ENCODE data around the gene ORM1. TPM values are rescaled to one million over a fixed set of nuclear protein-coding genes. Genes with fewer than 3 reads are reported as not detected.
A peak's percentile ranks its signal among the peaks of the same experiment; 100 is the strongest.

Gene ORM1
- total RNA-seq, 3 donors from 2014 or later, result 8.3 TPM; not detected in 2

- no peak for DNase-seq (ENCODE audit: low spot score in 2 of 2)
- Histone ChIP-seq H3K4me3 (no peak overlapping the region), H3K27me3 (no peaks in the 10 kb centered on the region), H3K27ac (no peak overlapping the region), H3K9me3 (no peaks in the 10 kb centered on the region), H3K4me1 (no peaks in the 10 kb centered on the region), H3K36me3 (no peaks in the 10 kb centered on the region)
- TF ChIP-seq CTCF (IDR thresholded peaks at IDR 0.05) (no peak), POLR2A (IDR thresholded peaks at IDR 0.05) (no peak), POLR2AphosphoS5 (IDR thresholded peaks at IDR 0.05) (no peak)
- intact Hi-C loops (cut with DNase I; ENCODE audit: low total_unique reads), result no loop called here
Measured at GRCh38 chr9:114302727-114303126, 20.2 kb upstream of the ORM1 start.

- no peak for DNase-seq (ENCODE audit: low spot score in 2 of 2)
- Histone ChIP-seq H3K4me3 (no peak overlapping the region), H3K9me3 (no peaks in the 10 kb centered on the region), H3K27me3 (no peaks in the 10 kb centered on the region), H3K4me1 (no peaks in the 10 kb centered on the region), H3K36me3 (no peaks in the 10 kb centered on the region), H3K27ac (no peak overlapping the region)
- intact Hi-C loops (cut with DNase I; ENCODE audit: low total_unique reads), result no loop called here
- TF ChIP-seq CTCF (IDR thresholded peaks at IDR 0.05) (no peak), POLR2A (IDR thresholded peaks at IDR 0.05) (no peak), POLR2AphosphoS5 (IDR thresholded peaks at IDR 0.05) (no peak)
Measured at GRCh38 chr9:114303571-114303970, 19.3 kb upstream of the ORM1 start.

DNA sequence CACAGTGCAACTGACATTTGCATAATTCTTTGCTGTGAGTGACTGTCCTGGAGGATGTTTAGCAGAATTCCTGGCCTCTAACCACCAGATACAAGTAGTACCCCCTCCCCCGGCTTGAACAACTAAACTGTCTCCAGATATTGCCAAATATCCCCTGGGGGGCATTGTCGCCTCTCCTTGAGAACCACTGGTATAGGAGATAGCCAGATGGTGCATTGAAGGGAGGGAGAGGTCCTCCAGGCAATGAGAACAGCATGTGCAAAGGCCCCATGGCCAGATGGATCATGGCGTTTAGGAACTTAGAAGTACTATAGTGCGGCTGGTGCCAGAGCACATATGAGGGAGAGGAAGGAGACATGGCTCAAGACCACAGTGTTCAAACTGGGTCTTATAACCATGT is 18.9 kb upstream of the ORM1 start:
- Histone ChIP-seq H3K9me3 (no peaks in the 10 kb centered on the region), H3K36me3 (no peaks in the 10 kb centered on the region), H3K27me3 (no peaks in the 10 kb centered on the region), H3K4me1 (no peaks in the 10 kb centered on the region), H3K4me3 (no peak overlapping the region), H3K27ac (no peak overlapping the region)
- TF ChIP-seq CTCF (IDR thresholded peaks at IDR 0.05) (no peak), POLR2A (IDR thresholded peaks at IDR 0.05) (no peak), POLR2AphosphoS5 (IDR thresholded peaks at IDR 0.05) (no peak)
- intact Hi-C loops (cut with DNase I; ENCODE audit: low total_unique reads), result no loop called here
- DNase-seq (ENCODE audit: low spot score in 2 of 2), result peak in 1 of 2 donors; percentile 27

DNA sequence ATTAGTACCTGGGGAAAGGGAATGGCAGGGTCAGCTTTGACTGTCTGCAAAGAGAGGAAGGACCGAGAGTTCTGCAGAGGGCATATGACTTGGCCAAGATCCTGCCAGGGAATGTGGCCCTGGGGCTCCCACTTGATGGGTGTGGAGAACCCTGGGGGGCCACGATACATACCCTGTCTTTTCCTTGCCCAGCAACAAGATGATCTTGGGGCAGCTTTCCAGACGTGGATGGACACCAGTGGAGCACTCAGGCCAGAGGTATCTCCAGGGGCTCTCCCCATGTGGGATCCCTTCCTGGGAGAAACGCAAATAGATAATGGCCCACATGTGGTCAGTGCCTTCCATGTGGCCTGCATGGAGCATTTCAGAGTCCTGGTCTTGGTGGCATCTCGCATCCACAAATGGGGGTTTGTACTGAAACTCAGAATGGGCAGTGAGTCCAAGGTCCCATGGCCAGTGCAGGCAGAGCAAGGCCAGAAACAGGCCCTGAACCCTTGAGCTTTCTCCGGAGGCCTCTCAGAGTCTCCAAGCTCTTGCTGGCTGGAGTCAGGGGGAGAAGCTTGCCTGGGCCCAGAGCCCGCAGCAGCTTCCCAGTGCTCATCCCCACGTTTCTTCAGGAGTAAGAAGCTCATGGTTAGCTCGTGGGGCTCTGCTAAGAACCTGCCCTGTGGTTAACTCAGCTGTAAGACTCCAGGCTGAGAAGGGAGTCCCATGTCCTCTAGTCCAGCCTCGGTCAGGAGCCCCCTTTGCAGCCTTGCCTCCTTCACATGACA is 18.3 kb upstream of the ORM1 start:
- Histone ChIP-seq H3K9me3 (no peaks in the 10 kb centered on the region), H3K4me1 (no peaks in the 10 kb centered on the region), H3K4me3 (no peak overlapping the region), H3K36me3 (no peaks in the 10 kb centered on the region), H3K27ac (no peak overlapping the region), H3K27me3 (no peaks in the 10 kb centered on the region)
- TF ChIP-seq CTCF (IDR thresholded peaks at IDR 0.05) (no peak), POLR2A (IDR thresholded peaks at IDR 0.05) (no peak), POLR2AphosphoS5 (IDR thresholded peaks at IDR 0.05) (no peak)
- intact Hi-C loops (cut with DNase I; ENCODE audit: low total_unique reads), result no loop called here
- peak in 1 of 2 donors; percentile 27 for DNase-seq (ENCODE audit: low spot score in 2 of 2)

DNA sequence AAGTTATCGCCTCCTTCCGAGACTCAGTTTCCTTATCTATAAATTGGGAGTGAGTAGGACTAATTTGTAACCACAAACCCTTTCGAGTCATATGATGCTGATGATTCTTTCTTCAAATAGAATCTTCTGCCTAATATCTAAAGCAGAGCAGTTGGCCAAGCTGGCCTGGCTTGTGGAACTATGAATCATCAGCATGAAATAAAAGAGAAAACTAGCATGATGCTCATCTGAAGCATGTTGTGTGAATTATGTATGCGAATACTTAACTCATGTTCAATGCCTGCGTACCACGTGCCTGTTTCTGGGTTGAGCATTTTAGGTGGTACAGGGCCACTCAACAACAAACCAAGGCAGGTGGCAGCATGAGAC is 15.0 kb upstream of the ORM1 start:
- intact Hi-C loops (cut with DNase I; ENCODE audit: low total_unique reads), result no loop called here
- H3K4me1 ChIP-seq, result no peaks in the 10 kb centered on the region
- no peak for TF ChIP-seq POLR2A (IDR thresholded peaks at IDR 0.05)
- TF ChIP-seq POLR2AphosphoS5 (IDR thresholded peaks at IDR 0.05), result no peak
- no peak for TF ChIP-seq CTCF (IDR thresholded peaks at IDR 0.05)
- H3K27me3 ChIP-seq, result no peaks in the 10 kb centered on the region
- no peak overlapping the region for H3K27ac ChIP-seq
- H3K9me3 ChIP-seq, result no peaks in the 10 kb centered on the region
- H3K4me3 ChIP-seq, result no peak overlapping the region
- no peaks in the 10 kb centered on the region for H3K36me3 ChIP-seq
- DNase-seq (ENCODE audit: low spot score in 2 of 2), result no peak
